Measurements from ENCODE around the gene MEGF6.

DNA sequence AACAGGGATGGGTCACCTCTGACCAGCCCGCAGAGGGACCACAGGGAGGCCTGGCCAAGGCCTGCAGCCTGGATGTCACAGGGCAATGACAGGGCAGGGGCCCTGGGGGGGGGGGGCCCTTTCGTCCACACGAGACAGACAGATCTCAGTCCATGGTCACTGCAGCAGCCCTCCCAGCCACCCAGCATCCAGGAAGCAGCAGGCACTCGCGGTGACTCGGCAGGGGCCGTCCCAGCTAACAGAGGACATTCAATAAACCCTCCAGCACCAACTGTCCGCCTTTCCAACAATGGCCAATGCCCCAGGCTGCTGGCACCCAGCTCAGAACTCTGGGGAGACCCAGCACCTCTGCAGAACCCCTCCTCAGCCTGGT lies 32.9 kb downstream of the MEGF6 start:
- TF ChIP-seq NFYB (IDR thresholded peaks at IDR 0.05; ENCODE audit: extremely low read depth, insufficient read length) (no peak), POLR2AphosphoS5 (IDR thresholded peaks at IDR 0.05; ENCODE audit: control insufficient read depth, insufficient read depth, low read depth, low read length) (no peak), NFIC (IDR thresholded peaks at IDR 0.05) (no peak), KLF13 (tag; IDR thresholded peaks at IDR 0.05; ENCODE audit: borderline replicate concordance, low read depth) (no peak), ZC3H4 (CRISPR knock-in tag; IDR thresholded peaks at IDR 0.05; ENCODE audit: borderline replicate concordance) (no peak), FOSL1 (tag; conservative IDR thresholded peaks at IDR 0.05) (no peak), ZNF140 (CRISPR knock-in tag; IDR thresholded peaks at IDR 0.05) (no peak), SP1 (CRISPR knock-in tag; IDR thresholded peaks at IDR 0.05) (no peak), ARID3A (IDR thresholded peaks at IDR 0.05; ENCODE audit: borderline replicate concordance, low read depth, low read length) (no peak), ZNF146 (CRISPR knock-in tag; IDR thresholded peaks at IDR 0.05; ENCODE audit: unreplicated experiment) (no peak), NBN (IDR thresholded peaks at IDR 0.05; ENCODE audit: low read depth) (no peak), ZFX (CRISPR knock-in tag; IDR thresholded peaks at IDR 0.05) (no peak), E2F1 (CRISPR knock-in tag; IDR thresholded peaks at IDR 0.05) (no peak)

Measured in K562 (cell line).